Measurements from ENCODE around the gene COG2. TPM values are rescaled to one million over a fixed set of nuclear protein-coding genes. Genes with fewer than 3 reads are reported as not detected.
"Not testable (repeated sequence)": the region's sequence is repeated elsewhere in the genome, so short reads cannot be mapped to it uniquely, and the experiment has no call there.

Gene COG2
- total and polyA plus RNA-seq, 2 of the 8 experiments (the other 6 are each of a cell fraction or from before 2014, with no cell fraction given): 10.3 to 36.7 TPM

DNA sequence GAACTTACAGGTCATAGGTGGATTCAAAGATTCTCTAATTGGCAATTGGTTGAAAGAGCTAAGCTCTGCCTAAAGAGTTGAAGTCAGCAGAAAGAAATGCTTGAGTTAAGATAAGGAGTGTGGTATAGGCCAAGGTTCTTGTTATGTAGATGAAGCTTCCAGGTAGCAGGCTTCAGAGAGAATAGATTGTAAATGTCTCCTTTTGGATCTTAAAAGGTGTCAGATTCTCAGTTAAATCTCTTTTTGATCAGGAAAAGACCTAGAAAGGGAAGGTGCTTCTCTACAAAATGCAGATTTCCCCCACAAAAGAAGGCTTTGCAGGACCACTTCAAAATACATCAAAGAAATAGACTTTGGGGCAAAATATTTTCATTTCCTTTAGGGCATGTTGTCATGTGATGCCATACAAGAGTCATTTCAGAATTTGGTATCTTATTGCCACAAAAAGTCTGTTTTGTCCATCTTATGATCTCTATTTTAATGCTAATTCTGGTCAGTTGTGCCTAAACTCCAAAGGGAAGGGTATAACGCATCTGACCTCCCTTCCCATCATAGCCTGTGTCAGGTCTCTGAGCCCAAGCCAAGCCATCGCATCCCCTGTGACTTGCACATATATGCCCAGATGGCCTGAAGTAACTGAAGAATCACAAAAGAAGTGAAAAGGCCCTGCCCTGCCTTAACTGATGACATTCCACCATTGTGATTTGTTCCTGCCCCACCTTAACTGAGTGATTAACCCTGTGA lies 41.5 kb upstream of the COG2 start:
- TF ChIP-seq MAFK (IDR thresholded peaks at IDR 0.05; ENCODE audit: low read depth, low read length): peak; percentile 23; the same call in 1 of the 2 replicates
- H2BK15ac ChIP-seq (ENCODE audit: low read length); CTCF ChIA-PET (ENCODE audit: partially characterized antibody); H2BK5ac ChIP-seq (ENCODE audit: low read depth, low read length); H3K9ac ChIP-seq (replicated peaks in 1 of 4; ENCODE audit: extremely low read depth in 1 of 4, low read depth in 3 of 4, low read length in 3 of 4); H3K27ac ChIP-seq (ENCODE audit: low read depth, low read length); POLR2A ChIA-PET (ENCODE audit: partially characterized antibody); H4K91ac ChIP-seq (replicated peaks; ENCODE audit: insufficient read length, low read length); H3K36me3 ChIP-seq (ENCODE audit: control insufficient read depth in 2 of 4, insufficient read depth in 4 of 4, low read length in 3 of 4); H3K23ac ChIP-seq (ENCODE audit: insufficient read length); H2BK120ac ChIP-seq (replicated peaks; ENCODE audit: low read depth, low read length); H3K4me1 ChIP-seq (replicated peaks in 1 of 4; ENCODE audit: control insufficient read depth in 3 of 4, insufficient read depth in 4 of 4, low read length in 3 of 4); DNase-seq (ENCODE audit: low read depth in 1 of 2, low spot score in 2 of 2); H2BK20ac ChIP-seq (ENCODE audit: low read length); H4K20me1 ChIP-seq (replicated peaks in 1 of 2; ENCODE audit: control insufficient read depth in 1 of 2, insufficient read depth in 2 of 2, low read length in 2 of 2); H2AK5ac ChIP-seq (ENCODE audit: low read depth, low read length); H2BK12ac ChIP-seq (ENCODE audit: low read depth, low read length); H2AFZ ChIP-seq (ENCODE audit: low read length); H3K23me2 ChIP-seq (ENCODE audit: low read depth, low read length); H3K79me1 ChIP-seq (ENCODE audit: low read depth, low read length); H3K14ac ChIP-seq (ENCODE audit: insufficient read length); H3K18ac ChIP-seq (ENCODE audit: extremely low read depth, low read length); H3K4ac ChIP-seq (replicated peaks; ENCODE audit: insufficient read length, low read depth, low read length); H3K56ac ChIP-seq (replicated peaks; ENCODE audit: insufficient read length, low read depth, low read length); H3K27me3 ChIP-seq (replicated peaks in 1 of 4; ENCODE audit: control insufficient read depth in 3 of 4, extremely low read depth in 1 of 4, insufficient read depth in 3 of 4, low read length in 3 of 4); H3K4me3 ChIP-seq (ENCODE audit: extremely low read depth in 1 of 4, insufficient read depth in 2 of 4, low read depth in 3 of 4, low read length in 4 of 4); H3K79me2 ChIP-seq (ENCODE audit: control insufficient read depth in 1 of 2, insufficient read depth in 2 of 2, low read length in 2 of 2); H4K8ac ChIP-seq (ENCODE audit: extremely low read depth, insufficient read depth, low read length): not testable (repeated sequence)
- FAIRE-seq: peak; percentile 57
- Histone ChIP-seq H3K4me2 (ENCODE audit: insufficient read depth in 1 of 2, low read depth in 2 of 2, low read length in 2 of 2) (peak overlapping the region in 1 of 2 experiments; percentile 2; a peak in 1 of 4 replicates), H3K9me3 (ENCODE audit: insufficient read depth in 2 of 2, low read depth in 1 of 2, low read length in 1 of 2) (peaks cover 11 to 22% of the 10 kb centered on the region in 2 experiments), H4K5ac (ENCODE audit: insufficient read length, low read depth, low read length) (peak overlapping the region; percentile 89)
- WGBS, 2 experiments (ENCODE audit: extremely low coverage in 1 of 2, insufficient coverage in 1 of 2, insufficient read length in 1 of 2, insufficient replicate concordance in 2 of 2, low coverage in 1 of 2, low lambda C conversion rate in 2 of 2, missing lambda C conversion rate in 1 of 2): 75% methylated on average over 2 of the region's 2 CpGs; no CpG with 5 or more reads in 1 of the 2 experiments

Data from H1 (cell line).